Spinal cord (tissue), 10 donors: ENCODE results near the gene C16orf78. TPM values are rescaled to one million over a fixed set of nuclear protein-coding genes. Genes with fewer than 3 reads are reported as not detected.
"Not testable (repeated sequence)": the region's sequence is repeated elsewhere in the genome, so short reads cannot be mapped to it uniquely, and the experiment has no call there.

Source experiments
- DNase-seq, 6 donors: peaks; one replicate each; pipeline versions ENCODE4 v3.0.0 to v3.0.0-alpha.2; 2013 to 2015; ENCODE audit warnings: low spot score in 6 of 6, low read depth in 4 of 6
- H3K27ac ChIP-seq: one replicate; pipeline ENCODE4 v1.5.1; 2013; ENCODE audit warnings: low read depth, low read length, control low read depth
- H3K27me3 ChIP-seq: one replicate; pipeline ENCODE4 v1.6.1; 2013; ENCODE audit warnings: low read length; ENCODE audit not compliant: control insufficient read depth, insufficient read depth
- H3K36me3 ChIP-seq: one replicate; pipeline ENCODE4 v1.6.1; 2013; ENCODE audit warnings: low read length; ENCODE audit not compliant: control insufficient read depth, insufficient read depth
- H3K4me1 ChIP-seq: one replicate; pipeline ENCODE4 v1.6.1; 2013; ENCODE audit warnings: low read length; ENCODE audit not compliant: control insufficient read depth, insufficient read depth
- H3K4me3 ChIP-seq: one replicate; pipeline ENCODE4 v1.5.1; 2013; ENCODE audit warnings: low read depth, low read length, control low read depth
- H3K9me3 ChIP-seq: one replicate; pipeline ENCODE4 v1.6.1; 2013; ENCODE audit warnings: low read length; ENCODE audit not compliant: control insufficient read depth, insufficient read depth
- WGBS: methylation state at CpG from one replicate; pipeline ENCODE4 v1.1.5; 2013; ENCODE audit warnings: missing lambda C conversion rate; ENCODE audit not compliant: insufficient coverage; 5-methylcytosine and 5-hydroxymethylcytosine counted together
- polyA plus RNA-seq, 2 donors: library from polyadenylated mRNA; unstranded; fragments of 120-200 nt; gene quantifications; one replicate each; pipeline ENCODE4 v1.2.1, GENCODE V29; 2013; ENCODE audit not compliant: insufficient read length in 2 of 2
- total RNA-seq, 2 donors: library from RNA; depleted of rRNA in 1 of 2; stranded (reverse); fragments of 120-200 nt in 1 of 2; fragments of >200 nt in 1 of 2; gene quantifications; one replicate each; pipeline versions ENCODE4 v1.2.3 to v1.2.4, GENCODE V29; 2013 to 2014
- donor health status: healthy.

Gene C16orf78
- total and polyA plus RNA-seq, 4 donors = not detected

DNA sequence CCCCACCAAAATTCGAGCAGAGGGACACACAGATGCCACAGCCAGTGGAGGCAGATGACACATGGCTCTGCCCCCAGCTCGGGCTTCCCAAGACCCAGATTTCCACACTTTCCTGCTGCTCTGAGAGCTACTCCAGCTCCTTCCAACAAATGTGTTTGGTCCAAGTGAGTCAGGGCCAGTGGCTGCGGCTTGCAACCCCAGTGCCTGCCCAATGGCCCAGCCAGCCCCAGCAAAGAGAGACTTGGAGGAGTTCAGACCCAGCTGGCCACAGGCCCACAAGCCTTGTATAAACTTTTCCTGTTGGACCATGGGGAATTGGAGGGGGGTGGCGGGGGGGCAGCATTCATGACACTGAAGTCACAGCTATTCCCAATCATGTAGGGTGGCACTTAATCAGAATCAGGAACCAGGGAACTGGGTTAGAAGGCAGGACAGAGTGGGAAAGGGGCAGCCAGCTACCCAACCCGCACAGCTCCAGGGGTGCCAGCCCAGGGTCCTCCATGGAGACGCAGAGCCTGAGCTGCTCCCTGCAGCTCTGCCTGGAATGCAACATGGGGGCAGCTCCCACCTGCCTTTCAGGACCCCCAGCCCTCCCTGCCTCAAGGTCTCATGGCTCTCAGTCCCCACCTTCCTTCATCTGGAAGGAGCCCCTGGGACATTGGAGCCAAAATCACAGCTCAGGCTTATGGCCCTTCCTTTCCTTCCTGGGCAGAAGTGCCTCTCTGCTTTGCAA lies 17.5 kb upstream of the C16orf78 start:
- WGBS = 83% methylated on average over 5 of the region's 6 CpGs
- H3K36me3 ChIP-seq = no peaks in the 10 kb centered on the region

DNA sequence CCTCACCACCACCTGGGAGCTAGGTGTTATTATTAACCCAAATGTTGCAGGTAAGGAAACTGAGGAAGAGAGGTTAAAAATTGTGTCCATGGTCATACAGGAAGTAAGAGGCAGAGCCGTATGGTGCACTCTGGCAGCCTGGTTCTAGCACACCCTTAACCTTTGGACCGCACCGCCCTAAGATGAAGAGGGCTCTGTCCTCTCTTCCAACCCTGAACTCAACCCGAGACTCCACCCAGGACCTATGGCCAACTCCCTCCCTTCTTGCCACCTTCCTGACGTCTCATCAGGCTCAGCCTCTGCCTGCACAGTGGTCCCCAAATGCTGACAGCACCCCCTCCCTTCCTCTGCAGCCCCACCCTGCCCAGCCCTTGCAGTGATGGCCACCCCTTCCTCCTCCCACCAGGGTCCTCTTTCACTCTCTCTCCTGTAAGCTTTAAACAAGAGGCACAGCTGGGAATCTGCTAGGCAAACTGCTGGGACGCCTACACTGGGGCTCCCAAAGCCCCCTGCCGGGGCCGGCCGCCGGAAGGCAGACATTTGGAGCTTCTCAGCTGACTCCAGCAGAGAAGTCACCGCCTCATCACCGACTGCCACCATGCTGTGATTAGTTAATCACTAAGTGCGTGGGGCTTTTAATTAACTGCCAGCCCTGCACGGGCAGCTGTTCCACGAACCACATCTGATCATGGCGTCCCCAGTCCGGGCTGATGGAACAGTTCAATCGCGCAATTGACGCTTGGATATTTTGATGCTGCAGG lies 16.7 kb upstream of the C16orf78 start:
- H3K4me1 ChIP-seq = no peaks in the 10 kb centered on the region
- H3K27me3 ChIP-seq = peaks cover 4% of the 10 kb centered on the region
- no peaks in the 10 kb centered on the region for H3K9me3 ChIP-seq
- H3K27ac ChIP-seq = no peak overlapping the region
- no peaks in the 10 kb centered on the region for H3K36me3 ChIP-seq
- no peak overlapping the region for H3K4me3 ChIP-seq
- peak in 1 of 6 donors; percentile 77 for DNase-seq
- WGBS = 48% methylated on average over 18 of the region's 20 CpGs

More for the DNA sequence above, 17.5 kb upstream of the C16orf78 start:
- no peak overlapping the region for H3K27ac ChIP-seq
- no peaks in the 10 kb centered on the region for H3K9me3 ChIP-seq
- no peaks in the 10 kb centered on the region for H3K4me1 ChIP-seq
- peaks cover 4% of the 10 kb centered on the region for H3K27me3 ChIP-seq
- no peak for DNase-seq
- no peak overlapping the region for H3K4me3 ChIP-seq

DNA sequence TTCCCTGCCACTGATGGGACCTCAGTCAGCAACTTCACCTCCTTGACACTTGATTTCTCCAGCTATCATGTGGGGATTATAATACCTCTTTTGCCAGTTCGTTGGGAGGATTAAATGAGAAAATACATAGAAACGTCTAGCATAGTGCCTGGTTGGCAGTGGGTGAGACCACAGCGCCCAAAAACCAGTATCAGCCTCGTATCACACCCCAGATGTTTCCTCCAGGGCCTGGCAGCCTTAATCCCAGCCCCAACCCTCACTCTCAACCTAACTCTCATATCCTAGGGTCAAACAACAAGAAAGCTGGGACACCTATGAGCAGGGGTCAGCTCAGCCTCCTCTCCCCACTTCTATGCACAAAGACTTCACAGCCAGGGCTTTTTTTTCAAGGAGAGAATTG lies 14.0 kb upstream of the C16orf78 start:
- H3K9me3 ChIP-seq = no peaks in the 10 kb centered on the region
- DNase-seq = no peak
- H3K4me3 ChIP-seq = no peak overlapping the region
- H3K4me1 ChIP-seq = no peaks in the 10 kb centered on the region
- no peak overlapping the region for H3K27ac ChIP-seq
- WGBS = 78% methylated on average over 2 of the region's 4 CpGs
- H3K27me3 ChIP-seq = peaks cover 4% of the 10 kb centered on the region
- no peaks in the 10 kb centered on the region for H3K36me3 ChIP-seq

DNA sequence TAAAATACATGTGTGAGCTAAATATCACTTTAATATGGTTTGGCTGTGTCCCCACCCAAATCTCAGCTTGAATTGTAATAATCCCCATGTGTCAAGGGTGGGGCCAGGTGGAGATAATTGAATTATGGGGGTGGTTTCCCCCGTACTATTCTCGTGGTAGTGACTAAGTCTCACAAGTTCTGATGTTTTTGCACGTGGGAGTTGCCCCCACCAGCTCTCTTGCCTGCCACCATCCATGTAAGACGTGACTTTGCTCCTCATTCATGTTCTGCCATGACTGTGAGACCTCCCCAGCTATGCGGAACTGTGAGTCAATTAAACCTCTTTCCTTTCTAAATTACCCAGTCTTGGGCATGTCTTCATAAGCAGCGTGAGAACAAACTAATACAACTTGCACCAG lies 11.9 kb upstream of the C16orf78 start:
- not testable (repeated sequence) for H3K36me3 ChIP-seq, H3K27ac ChIP-seq, H3K4me3 ChIP-seq, DNase-seq, H3K9me3 ChIP-seq, H3K4me1 ChIP-seq, H3K27me3 ChIP-seq
- 85% methylated on average over 6 of the region's 6 CpGs for WGBS

DNA sequence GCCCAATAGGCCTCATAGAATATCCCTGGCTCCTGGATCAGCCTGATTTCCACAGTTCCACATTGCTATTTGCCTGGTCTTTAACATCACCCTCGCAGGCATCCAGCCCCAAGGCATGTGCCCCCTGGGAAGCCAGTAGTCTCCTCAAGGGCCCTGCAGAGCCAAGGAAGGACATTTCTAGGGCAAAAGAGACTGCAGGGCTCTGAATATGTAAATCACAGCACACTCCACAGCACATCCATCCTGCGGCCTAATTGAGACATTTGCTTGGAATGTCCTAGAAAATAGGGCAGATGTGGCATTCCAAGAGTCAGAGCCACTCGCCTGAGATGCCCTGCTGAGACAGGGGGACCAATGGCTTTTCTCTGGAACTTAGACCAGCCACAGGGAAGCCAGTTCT lies 11.4 kb upstream of the C16orf78 start:
- Histone ChIP-seq H3K36me3 (no peaks in the 10 kb centered on the region), H3K4me1 (no peaks in the 10 kb centered on the region), H3K4me3 (no peak overlapping the region), H3K27me3 (peaks cover 1% of the 10 kb centered on the region), H3K27ac (no peak overlapping the region), H3K9me3 (no peaks in the 10 kb centered on the region)
- WGBS = 50% methylated on average over 1 of the region's 3 CpGs
- DNase-seq = no peak

DNA sequence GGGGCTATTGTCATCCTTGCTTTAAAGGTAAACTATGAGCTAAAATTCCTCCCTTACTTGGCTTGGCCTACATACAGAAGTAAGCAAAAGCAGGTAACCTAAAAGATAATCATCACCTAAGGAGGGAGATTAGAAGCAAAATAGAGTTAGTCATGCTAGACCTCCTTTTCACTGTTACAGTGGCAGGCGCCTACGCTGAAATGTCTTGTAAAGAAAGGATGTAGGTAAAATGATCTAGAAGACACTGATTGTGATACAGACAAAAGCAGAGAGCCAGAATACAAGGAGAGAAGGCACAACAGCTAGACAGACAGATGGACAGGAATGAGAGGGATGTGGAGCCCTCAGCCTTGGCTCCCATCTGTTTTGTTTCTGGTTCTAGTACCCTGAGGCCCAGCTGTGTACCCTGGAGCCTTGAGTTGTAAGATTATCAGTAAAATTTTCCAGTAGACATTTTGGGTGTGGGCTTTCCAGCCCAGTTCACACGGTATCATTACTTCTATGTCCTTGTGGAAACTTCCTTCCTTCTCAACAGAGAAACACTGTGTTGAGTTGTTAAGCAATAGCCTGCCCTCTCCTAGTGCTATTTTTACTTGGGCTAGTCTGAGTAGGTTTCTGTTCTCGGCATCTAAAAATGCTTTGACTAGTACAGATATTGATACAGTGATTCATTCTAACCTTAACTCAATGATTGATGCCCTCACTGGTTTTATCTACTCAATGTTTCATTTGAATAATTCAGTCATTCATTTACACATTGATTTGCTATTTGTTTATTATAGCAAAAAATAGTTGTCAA lies 7.7 kb upstream of the C16orf78 start:
- 86% methylated on average over 2 of the region's 4 CpGs for WGBS
- H3K9me3 ChIP-seq = no peaks in the 10 kb centered on the region
- H3K36me3 ChIP-seq = no peaks in the 10 kb centered on the region
- no peak overlapping the region for H3K4me3 ChIP-seq
- H3K27me3 ChIP-seq = no peaks in the 10 kb centered on the region
- no peak for DNase-seq
- no peak overlapping the region for H3K27ac ChIP-seq
- H3K4me1 ChIP-seq = no peaks in the 10 kb centered on the region

DNA sequence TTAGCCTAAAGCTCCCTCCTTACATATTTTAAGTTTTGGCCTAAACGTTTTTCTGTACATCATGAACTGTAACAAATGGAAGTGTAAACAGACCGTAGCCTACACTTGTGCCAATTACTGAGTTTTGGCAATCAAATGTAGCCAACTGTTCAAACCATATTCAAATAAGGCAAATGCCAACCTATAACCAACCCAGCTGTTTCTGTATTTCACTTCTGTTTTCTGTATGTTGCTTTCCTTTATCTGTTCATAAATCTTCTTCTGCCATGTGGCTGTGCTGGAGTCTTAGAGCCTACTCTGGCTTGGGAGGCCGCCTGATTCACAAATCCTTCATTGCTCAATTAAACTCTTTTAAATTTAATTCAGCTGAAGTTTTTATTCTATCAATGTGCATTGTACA lies 6.9 kb upstream of the C16orf78 start:
- 100% methylated on average over 1 of the region's 3 CpGs for WGBS
- H3K4me1 ChIP-seq = no peaks in the 10 kb centered on the region
- no peak overlapping the region for H3K27ac ChIP-seq
- H3K27me3 ChIP-seq = no peaks in the 10 kb centered on the region
- no peaks in the 10 kb centered on the region for H3K36me3 ChIP-seq
- no peak overlapping the region for H3K4me3 ChIP-seq
- peak in 1 of 6 donors; percentile 23 for DNase-seq
- no peaks in the 10 kb centered on the region for H3K9me3 ChIP-seq

DNA sequence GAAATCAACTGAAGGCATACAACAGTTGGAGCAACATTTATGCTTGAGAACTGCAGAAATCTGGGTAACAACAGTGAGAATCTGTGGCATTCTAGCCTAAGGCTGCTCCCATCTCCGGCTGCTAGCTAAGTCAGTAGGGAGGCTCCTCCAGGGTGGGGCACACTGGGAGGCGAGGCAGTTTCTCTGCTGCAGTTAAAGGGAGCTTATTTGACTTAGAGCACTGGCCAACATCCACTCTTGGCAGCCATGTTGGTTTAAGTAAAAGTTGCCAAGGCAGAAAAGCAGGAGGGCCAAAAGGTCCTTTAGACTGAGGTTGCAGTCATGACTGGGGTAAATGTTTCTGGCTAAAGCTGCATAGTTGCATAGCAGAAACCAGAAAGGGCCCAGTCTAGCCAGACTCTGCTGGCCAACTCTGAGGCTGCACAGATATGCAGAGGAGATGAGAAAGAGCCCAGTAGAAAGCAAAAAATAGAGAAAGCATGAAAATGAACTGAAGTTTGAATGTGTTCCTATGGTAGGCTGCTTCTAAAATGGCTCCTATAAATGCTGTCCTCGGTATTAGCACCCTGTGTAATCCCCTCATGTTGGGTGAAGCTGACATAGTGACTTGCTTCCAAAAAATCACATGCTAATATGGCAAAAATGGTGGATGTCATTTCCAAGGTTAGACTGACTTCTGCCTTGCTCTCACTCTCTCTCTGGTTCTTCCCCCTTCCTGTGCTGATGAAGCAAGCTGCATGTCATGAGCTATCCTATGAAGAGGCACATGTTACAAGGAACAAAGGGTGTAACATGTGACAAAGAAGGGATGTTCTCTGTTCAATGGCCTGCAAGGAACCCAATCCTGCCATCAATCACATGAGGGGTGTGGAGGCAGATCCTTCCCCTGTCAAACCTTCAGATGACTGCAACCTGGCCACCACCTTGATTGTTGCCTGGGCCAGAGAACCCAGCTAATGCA lies 3.7 kb upstream of the C16orf78 start:
- Histone ChIP-seq H3K4me3 (no peak overlapping the region), H3K4me1 (no peaks in the 10 kb centered on the region), H3K36me3 (no peaks in the 10 kb centered on the region), H3K27me3 (no peaks in the 10 kb centered on the region), H3K27ac (no peak overlapping the region), H3K9me3 (no peaks in the 10 kb centered on the region)
- WGBS = 78% methylated on average over 3 of the region's 3 CpGs
- DNase-seq = peak in 1 of 6 donors; percentile 66

DNA sequence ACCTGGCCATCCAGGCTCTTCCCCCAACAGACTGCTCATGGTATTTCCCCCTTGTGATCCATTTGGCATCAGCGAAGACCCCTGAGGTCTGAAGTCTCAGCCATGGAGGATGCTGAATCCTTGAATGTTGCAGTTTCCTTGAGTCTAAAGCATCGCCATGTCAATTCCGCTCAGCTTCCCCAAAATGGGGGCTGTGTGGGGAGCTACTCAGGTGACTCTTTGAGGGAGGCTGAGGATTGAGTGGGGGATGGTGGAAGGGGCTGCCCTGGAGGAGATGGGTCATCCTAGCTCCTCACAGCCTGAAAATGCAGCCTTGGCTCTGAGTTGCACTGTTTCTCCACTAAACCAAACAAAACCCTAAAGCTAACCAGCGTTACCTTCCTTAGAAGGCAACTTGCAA lies 2.6 kb downstream of the C16orf78 start:
- Histone ChIP-seq H3K27me3 (no peaks in the 10 kb centered on the region), H3K9me3 (no peaks in the 10 kb centered on the region), H3K4me1 (no peaks in the 10 kb centered on the region), H3K36me3 (no peaks in the 10 kb centered on the region), H3K4me3 (no peak overlapping the region), H3K27ac (no peak overlapping the region)
- 92% methylated on average over 4 of the region's 4 CpGs for WGBS
- DNase-seq = no peak
